HG03280 (cell line): ENCODE measurements around the gene TSPAN6.

ENCODE experiments used
- ATAC-seq: cut with Tn5 transposase; IDR thresholded peaks from one replicate; pipeline ENCODE4 v1.9.1; 2021; ENCODE audit warnings: mild to moderate bottlenecking, moderate library complexity; ENCODE audit not compliant: unreplicated experiment

Gene TSPAN6

GRCh38 chrX:100636321-100636991 lies at the start of gene TSPAN6:
TSS of gene TSPAN6 (minus strand) at chrX:100636806. CDS start at chrX:100636694, 112 bp downstream.
- no peak for ATAC-seq

GRCh38 chrX:100685997-100686305 lies 49.3 kb upstream of the TSPAN6 start:
- ATAC-seq = no peak

GRCh38 chrX:100685284-100685996 lies 48.8 kb upstream of the TSPAN6 start:
- ATAC-seq = peak; percentile 90

- ATAC-seq = no peak
Measured at GRCh38 chrX:100682939-100683338, 46.3 kb upstream of the TSPAN6 start.

GRCh38 chrX:100681599-100681998 lies 45.0 kb upstream of the TSPAN6 start:
- ATAC-seq = no peak

DNA sequence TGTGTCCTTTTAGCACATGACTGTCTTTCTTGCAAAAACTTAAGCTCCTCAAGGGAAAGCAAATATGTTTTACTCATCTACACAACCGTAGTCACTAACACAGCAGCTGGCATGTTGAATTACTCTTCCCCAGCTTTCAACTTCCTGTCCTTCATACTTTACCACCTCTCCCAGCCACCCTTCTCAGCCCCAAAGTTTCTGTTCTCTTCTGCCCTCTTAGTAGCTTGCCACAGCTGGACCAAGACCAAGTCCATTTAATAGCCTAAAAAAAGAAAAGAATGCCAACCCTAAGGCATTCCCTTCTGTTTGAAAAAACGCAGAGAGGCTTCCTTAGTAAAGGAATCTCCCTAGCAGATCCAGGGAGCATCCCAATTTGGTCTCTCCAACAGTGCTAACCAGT lies 44.1 kb upstream of the TSPAN6 start:
- ATAC-seq = no peak

DNA sequence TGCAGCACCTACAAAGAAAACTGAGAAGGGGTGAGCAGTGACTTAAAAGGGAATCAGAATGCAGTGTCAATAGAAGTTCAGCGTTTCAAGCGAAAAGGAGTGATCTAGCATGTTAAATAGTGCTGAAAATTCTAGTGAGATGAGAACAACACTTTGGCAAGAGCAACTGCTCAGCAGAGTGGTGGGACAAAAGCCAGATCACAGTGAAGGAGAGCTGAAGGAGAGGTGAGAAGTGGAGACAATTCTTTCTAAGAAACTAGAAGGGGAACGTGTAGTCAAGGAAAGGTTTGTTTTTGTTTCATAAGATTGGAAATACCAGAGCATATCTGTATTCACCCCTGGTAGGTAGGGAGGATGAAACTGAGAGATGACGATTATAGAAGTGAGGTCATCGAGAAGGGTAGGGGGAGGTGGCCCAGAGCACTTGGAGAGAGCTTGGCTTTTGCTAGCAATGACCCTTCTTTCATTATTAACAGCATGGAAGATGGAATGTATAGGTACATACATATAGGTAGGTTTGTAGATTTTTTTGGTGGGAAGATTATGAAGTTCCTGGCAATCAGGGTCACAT lies 41.1 kb upstream of the TSPAN6 start:
- ATAC-seq = no peak

DNA sequence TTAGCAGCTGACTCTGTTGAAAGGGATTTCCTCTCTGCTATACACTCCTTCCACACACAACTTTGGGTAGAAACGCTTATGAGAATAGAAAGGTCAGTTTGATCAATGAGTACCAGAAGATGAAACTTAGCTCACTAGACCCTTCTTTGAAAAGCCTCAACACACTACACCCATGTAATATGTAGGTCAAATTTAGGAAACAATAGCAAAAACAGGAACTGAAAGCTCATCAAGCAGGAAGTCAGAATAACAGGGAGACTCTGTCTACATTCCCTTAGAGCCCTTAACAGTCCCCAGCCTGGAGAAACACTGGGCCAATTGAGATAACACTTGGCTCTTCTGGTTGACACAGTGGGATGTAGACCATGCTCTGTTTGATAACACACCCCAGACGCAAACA lies 38.1 kb upstream of the TSPAN6 start:
- ATAC-seq = no peak

DNA sequence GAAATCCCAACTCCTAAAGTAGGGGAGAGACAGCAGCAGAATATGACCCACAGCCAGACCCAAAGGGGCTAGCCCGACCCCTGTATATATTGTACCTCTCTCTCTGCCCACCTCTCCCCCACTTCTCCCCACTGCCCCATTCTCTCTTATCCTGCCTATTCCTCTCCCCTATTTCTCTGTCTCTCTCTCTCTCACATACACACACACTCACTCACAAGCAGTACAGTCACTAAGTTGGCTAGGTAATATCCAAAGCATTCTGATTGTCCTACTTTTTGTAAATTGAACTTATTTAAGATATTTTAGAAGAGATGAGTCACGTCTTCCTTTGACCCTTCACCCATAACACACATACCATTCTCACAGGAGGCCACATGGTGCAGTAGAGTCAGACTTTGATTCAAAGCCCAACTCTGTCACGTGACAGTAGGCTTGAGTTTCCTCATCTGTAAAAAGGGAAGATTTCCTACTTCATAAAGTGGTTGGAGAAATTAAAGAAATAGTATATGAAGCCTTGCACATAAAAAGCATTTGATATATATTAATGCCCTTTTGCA lies 36.9 kb upstream of the TSPAN6 start:
- no peak for ATAC-seq

GRCh38 chrX:100672966-100673365 lies 36.4 kb upstream of the TSPAN6 start:
- ATAC-seq = no peak

- ATAC-seq = no peak
Measured at GRCh38 chrX:100663642-100664041, 27.0 kb upstream of the TSPAN6 start.

GRCh38 chrX:100662796-100663195 lies 26.2 kb upstream of the TSPAN6 start:
- ATAC-seq = no peak

GRCh38 chrX:100662170-100662569 lies 25.6 kb upstream of the TSPAN6 start:
- ATAC-seq = no peak

DNA sequence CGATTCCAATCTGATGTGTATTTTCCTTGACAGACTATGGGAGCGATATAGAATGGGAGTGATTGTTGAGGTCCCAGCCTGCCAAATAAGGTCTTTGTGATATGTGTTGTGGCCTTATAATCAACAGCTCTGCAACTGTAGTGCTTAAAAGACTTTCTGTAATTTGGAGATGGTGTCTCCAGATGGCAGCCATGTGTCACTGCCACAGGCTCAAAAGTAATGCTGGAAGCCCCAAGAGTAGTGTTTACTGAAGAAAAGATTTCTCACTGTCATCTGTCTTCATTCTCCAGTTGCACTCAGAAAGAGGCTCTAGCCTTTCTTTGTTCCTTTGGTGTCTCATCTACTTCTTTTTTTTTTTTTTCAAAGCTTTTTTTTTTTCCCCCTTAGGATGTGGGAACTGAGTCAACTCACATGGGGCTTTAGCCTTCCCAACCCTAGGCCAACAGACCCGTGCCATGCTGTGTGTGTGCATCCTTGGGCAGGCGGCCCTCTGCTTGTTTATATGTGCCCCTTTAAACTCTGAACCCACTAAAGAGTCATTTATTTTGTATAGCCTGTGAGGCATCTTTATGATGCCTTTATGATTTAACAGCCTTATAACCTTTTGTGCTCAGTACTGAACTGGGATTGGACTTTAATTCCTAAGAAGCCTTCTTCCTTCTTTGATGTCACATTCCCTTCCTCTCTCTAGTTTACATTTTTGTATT lies 23.0 kb upstream of the TSPAN6 start:
- no peak for ATAC-seq

DNA sequence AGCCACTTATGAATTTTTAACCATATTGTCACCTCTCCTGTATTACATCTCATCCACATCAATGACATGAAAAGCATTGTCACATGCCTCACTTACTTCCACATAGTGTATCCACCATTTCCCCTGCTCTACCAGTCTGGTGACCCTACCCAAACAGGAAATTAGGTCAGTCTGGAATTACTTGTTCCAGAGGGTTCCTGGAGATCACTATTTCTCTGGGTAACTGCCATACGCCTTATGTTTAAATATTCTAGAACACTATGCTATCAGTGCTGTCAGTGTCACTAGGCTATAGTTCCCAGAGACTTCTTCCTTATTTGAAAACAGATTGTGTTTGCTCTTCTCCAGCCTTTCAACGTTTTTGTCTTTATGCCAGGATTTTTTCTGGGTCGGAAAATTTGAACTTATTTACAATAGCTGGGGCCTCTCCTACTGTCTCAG lies 22.4 kb upstream of the TSPAN6 start:
- ATAC-seq = no peak

DNA sequence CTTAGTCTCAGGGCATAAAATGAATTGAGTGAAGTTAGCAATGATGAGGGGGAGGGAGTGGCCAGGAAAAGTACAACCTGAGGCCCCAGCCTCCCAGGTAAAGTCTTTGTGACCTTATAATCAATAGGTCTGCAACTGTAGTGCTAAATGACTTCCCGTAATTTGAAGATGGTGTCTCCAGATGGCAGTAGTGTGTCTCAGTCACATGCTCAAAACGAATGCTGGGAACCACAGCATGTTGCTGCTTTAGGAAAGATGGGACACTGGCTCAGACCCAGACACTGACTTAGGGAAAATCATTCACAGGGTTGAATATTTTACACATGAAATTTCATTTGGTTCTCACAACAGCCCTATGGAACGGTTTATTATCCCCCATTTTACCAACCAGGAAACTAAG lies 17.7 kb upstream of the TSPAN6 start:
- no peak for ATAC-seq

DNA sequence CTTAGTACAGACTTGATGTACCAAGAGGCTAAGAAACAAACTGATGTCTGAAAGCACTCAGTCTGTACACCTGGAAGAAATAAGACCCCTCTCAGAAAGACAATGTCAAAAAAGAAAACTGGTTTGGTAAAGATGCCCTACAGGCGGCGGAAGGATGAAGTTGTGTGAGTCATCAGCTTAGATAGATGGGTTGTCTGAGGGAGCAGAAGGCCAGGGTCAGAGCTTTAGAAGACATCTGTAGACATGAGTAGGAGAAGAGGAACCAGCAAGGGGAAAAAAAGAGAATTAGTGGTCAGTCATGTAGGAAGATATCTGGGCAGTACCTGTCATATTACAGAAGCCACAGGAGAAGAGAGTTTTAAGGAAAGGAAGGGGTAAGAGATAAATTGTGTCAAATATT lies 15.7 kb upstream of the TSPAN6 start:
- no peak for ATAC-seq

GRCh38 chrX:100650841-100651240 lies 14.2 kb upstream of the TSPAN6 start:
- ATAC-seq = no peak

DNA sequence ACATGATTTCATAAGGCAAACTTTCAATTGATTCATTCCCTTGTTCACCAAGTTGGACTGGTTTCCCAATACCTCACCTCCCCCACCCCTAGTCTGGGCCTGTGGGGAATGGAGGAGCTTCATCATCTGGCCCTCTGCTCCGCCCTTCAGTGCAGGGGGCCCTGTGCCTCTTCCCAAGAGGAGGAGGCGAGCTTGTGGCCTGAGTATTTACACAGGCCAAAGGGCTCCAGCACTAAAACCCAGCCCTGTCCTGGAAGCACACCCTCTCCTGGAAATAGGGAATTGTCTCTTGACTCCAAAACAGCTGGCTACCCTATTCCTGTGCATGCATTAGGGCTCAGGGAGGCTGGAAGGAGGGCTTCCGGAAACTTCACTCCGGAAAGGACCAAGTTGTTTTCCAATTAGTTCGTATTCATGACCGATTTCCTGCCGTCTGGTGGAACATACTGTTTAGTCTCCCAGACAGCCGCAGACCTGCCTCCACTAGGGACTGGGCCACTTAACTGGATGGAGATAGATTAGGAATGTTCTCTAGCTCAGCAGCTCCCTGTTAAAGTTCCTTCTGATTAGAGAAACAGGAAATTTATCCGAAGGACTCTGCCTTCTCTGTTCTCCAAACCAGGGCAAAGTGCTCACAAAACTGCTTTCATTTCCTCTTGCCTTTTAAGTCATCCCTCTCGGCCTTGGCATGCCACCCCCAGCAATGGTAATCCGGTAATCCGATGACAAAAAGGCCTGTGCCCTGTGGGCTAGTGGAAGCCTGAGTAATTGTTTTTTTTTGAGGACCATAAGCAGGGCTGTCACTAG lies 13.1 kb upstream of the TSPAN6 start:
- no peak for ATAC-seq
